Measurements from ENCODE around the gene STEAP1B.

The STEAP1B gene

GRCh38 chr7:22372863-22373262, 127.1 kb downstream of the STEAP1B start:
- CTCF ChIA-PET: interaction anchor here (1.0 to 1.4 kb wide), 2 partner anchors 8 to 86 kb away, joined by 3 to 4 read pairs; no protein-coding TSS in a partner anchor
- H3K4me3 ChIP-seq (ENCODE audit: control insufficient read depth in 1 of 7, extremely low read depth in 1 of 7, insufficient read depth in 4 of 7, low read depth in 2 of 7, low read length in 6 of 7): no peak overlapping the region
- H3K9me3 ChIP-seq (ENCODE audit: control extremely low read depth in 1 of 5, control insufficient read depth in 4 of 5, insufficient read depth in 2 of 5, low read depth in 1 of 5, low read length in 4 of 5): no peaks in the 10 kb centered on the region
- 100% methylated on average over 5 of the region's 6 CpGs for WGBS (ENCODE audit: insufficient coverage)
- DNase-seq: no peak
- no peaks in the 10 kb centered on the region for H3K27me3 ChIP-seq (replicated peaks in 2 of 5; ENCODE audit: control insufficient read depth in 4 of 5, insufficient read depth in 5 of 5, low read length in 4 of 5)
- H3K36me3 ChIP-seq (ENCODE audit: control insufficient read depth in 4 of 4, insufficient read depth in 4 of 4, low read length in 3 of 4): no peaks in the 10 kb centered on the region
- no peak overlapping the region for H3K27ac ChIP-seq (ENCODE audit: insufficient read depth in 1 of 2, low read depth in 1 of 2, low read length in 2 of 2, poor library complexity in 1 of 2, severe bottlenecking in 2 of 2)
- H3K4me1 ChIP-seq (ENCODE audit: control extremely low read depth in 1 of 4, control insufficient read depth in 4 of 4, insufficient read depth in 4 of 4, low read length in 3 of 4): no peaks in the 10 kb centered on the region
- POLR2A ChIA-PET: no interaction called here

GRCh38 chr7:22371878-22372277, 128.1 kb downstream of the STEAP1B start:
- Histone ChIP-seq H3K36me3 (ENCODE audit: control insufficient read depth in 4 of 4, insufficient read depth in 4 of 4, low read length in 3 of 4) (no peaks in the 10 kb centered on the region), H3K27ac (ENCODE audit: insufficient read depth in 1 of 2, low read depth in 1 of 2, low read length in 2 of 2, poor library complexity in 1 of 2, severe bottlenecking in 2 of 2) (no peak overlapping the region), H3K4me3 (ENCODE audit: control insufficient read depth in 1 of 7, extremely low read depth in 1 of 7, insufficient read depth in 4 of 7, low read depth in 2 of 7, low read length in 6 of 7) (no peak overlapping the region), H3K4me1 (ENCODE audit: control extremely low read depth in 1 of 4, control insufficient read depth in 4 of 4, insufficient read depth in 4 of 4, low read length in 3 of 4) (no peaks in the 10 kb centered on the region), H3K9me3 (ENCODE audit: control extremely low read depth in 1 of 5, control insufficient read depth in 4 of 5, insufficient read depth in 2 of 5, low read depth in 1 of 5, low read length in 4 of 5) (no peaks in the 10 kb centered on the region), H3K27me3 (replicated peaks in 2 of 5; ENCODE audit: control insufficient read depth in 4 of 5, insufficient read depth in 5 of 5, low read length in 4 of 5) (no peaks in the 10 kb centered on the region)
- POLR2A ChIA-PET: no interaction called here
- DNase-seq: no peak
- CTCF ChIA-PET: interaction anchor here (1.3 to 1.4 kb wide), 2 partner anchors 8 to 262 kb away, joined by 4 read pairs; no protein-coding TSS in a partner anchor
